Measurements from ENCODE around the gene B4GALNT4.
"Not testable (repeated sequence)": the region's sequence is repeated elsewhere in the genome, so short reads cannot be mapped to it uniquely, and the experiment has no call there.

Gene B4GALNT4

GRCh38 chr11:344836-345578 is 24.3 kb upstream of the B4GALNT4 start:
- no peaks in the 10 kb centered on the region for H3K27me3 ChIP-seq (ENCODE audit: insufficient read depth, low read length, poor library complexity)
- H3K27ac ChIP-seq (ENCODE audit: low read length), result no peak overlapping the region

GRCh38 chr11:346529-346928 is 22.8 kb upstream of the B4GALNT4 start:
- no peaks in the 10 kb centered on the region for H3K27me3 ChIP-seq (ENCODE audit: insufficient read depth, low read length, poor library complexity)
- DNase-seq (no peak), ATAC-seq (ENCODE audit: insufficient read depth, low read depth) (no peak)
- H2AFZ ChIP-seq (ENCODE audit: low read depth, low read length), result no peak overlapping the region
- H3K79me2 ChIP-seq (ENCODE audit: insufficient read depth, low read length), result no peaks in the 10 kb centered on the region
- no peaks in the 10 kb centered on the region for H4K20me1 ChIP-seq (ENCODE audit: insufficient read depth, low read length)
- H3K9me3 ChIP-seq (ENCODE audit: insufficient read depth, low read length, severe bottlenecking), result no peaks in the 10 kb centered on the region
- H3K4me1 ChIP-seq (ENCODE audit: insufficient read depth, low read length), result peaks cover 9% of the 10 kb centered on the region
- TF ChIP-seq, protein P1, sequence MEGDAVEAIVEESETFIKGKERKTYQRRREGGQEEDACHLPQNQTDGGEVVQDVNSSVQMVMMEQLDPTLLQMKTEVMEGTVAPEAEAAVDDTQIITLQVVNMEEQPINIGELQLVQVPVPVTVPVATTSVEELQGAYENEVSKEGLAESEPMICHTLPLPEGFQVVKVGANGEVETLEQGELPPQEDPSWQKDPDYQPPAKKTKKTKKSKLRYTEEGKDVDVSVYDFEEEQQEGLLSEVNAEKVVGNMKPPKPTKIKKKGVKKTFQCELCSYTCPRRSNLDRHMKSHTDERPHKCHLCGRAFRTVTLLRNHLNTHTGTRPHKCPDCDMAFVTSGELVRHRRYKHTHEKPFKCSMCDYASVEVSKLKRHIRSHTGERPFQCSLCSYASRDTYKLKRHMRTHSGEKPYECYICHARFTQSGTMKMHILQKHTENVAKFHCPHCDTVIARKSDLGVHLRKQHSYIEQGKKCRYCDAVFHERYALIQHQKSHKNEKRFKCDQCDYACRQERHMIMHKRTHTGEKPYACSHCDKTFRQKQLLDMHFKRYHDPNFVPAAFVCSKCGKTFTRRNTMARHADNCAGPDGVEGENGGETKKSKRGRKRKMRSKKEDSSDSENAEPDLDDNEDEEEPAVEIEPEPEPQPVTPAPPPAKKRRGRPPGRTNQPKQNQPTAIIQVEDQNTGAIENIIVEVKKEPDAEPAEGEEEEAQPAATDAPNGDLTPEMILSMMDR (IDR thresholded peaks at IDR 0.05; ENCODE audit: borderline replicate concordance, extremely low read depth, low read length, poor library complexity, severe bottlenecking), result no peak
- TF ChIP-seq EZH2 (IDR thresholded peaks at IDR 0.05; ENCODE audit: borderline replicate concordance, low read depth, low read length, severe bottlenecking), result no peak
- no peaks in the 10 kb centered on the region for H3K36me3 ChIP-seq (ENCODE audit: insufficient read depth, low read length)
- no peak overlapping the region for H3K4me2 ChIP-seq (ENCODE audit: insufficient read depth, low read length)
- H3K27ac ChIP-seq (ENCODE audit: low read length), result no peak overlapping the region
- H3K9ac ChIP-seq (ENCODE audit: low read depth, low read length), result no peak overlapping the region
- H3K4me3 ChIP-seq (ENCODE audit: low read depth in 1 of 2, low read length in 2 of 2), result no peak overlapping the region

More at GRCh38 chr11:344836-345578, 24.3 kb upstream of the B4GALNT4 start:
- TF ChIP-seq, protein P1 (IDR thresholded peaks at IDR 0.05; ENCODE audit: borderline replicate concordance, extremely low read depth, low read length, poor library complexity, severe bottlenecking), result no peak
- TF ChIP-seq EZH2 (IDR thresholded peaks at IDR 0.05; ENCODE audit: borderline replicate concordance, low read depth, low read length, severe bottlenecking), result no peak
- H2AFZ ChIP-seq (ENCODE audit: low read depth, low read length), result no peak overlapping the region
- no peaks in the 10 kb centered on the region for H3K9me3 ChIP-seq (ENCODE audit: insufficient read depth, low read length, severe bottlenecking)
- DNase-seq (no peak), ATAC-seq (ENCODE audit: insufficient read depth, low read depth) (no peak)
- no peak overlapping the region for H3K4me3 ChIP-seq (ENCODE audit: low read depth in 1 of 2, low read length in 2 of 2)
- no peak overlapping the region for H3K4me2 ChIP-seq (ENCODE audit: insufficient read depth, low read length)
- no peaks in the 10 kb centered on the region for H4K20me1 ChIP-seq (ENCODE audit: insufficient read depth, low read length)
- no peaks in the 10 kb centered on the region for H3K79me2 ChIP-seq (ENCODE audit: insufficient read depth, low read length)
- no peaks in the 10 kb centered on the region for H3K4me1 ChIP-seq (ENCODE audit: insufficient read depth, low read length)
- H3K36me3 ChIP-seq (ENCODE audit: insufficient read depth, low read length), result no peaks in the 10 kb centered on the region
- H3K9ac ChIP-seq (ENCODE audit: low read depth, low read length), result no peak overlapping the region

- not testable (repeated sequence) for H2AFZ ChIP-seq (ENCODE audit: low read depth, low read length); H4K20me1 ChIP-seq (ENCODE audit: insufficient read depth, low read length); H3K79me2 ChIP-seq (ENCODE audit: insufficient read depth, low read length); DNase-seq; H3K4me3 ChIP-seq (ENCODE audit: low read depth in 1 of 2, low read length in 2 of 2); H3K36me3 ChIP-seq (ENCODE audit: insufficient read depth, low read length); H3K4me1 ChIP-seq (ENCODE audit: insufficient read depth, low read length); ATAC-seq (ENCODE audit: insufficient read depth, low read depth); H3K27me3 ChIP-seq (ENCODE audit: insufficient read depth, low read length, poor library complexity); H3K27ac ChIP-seq (ENCODE audit: low read length); H3K4me2 ChIP-seq (ENCODE audit: insufficient read depth, low read length); H3K9me3 ChIP-seq (ENCODE audit: insufficient read depth, low read length, severe bottlenecking); H3K9ac ChIP-seq (ENCODE audit: low read depth, low read length)
These were observed 19.9 kb upstream of the B4GALNT4 start for GRCh38 chr11:349270-349954.

- DNase-seq; H2AFZ ChIP-seq (ENCODE audit: low read depth, low read length); H3K4me3 ChIP-seq (ENCODE audit: low read depth in 1 of 2, low read length in 2 of 2); H3K4me2 ChIP-seq (ENCODE audit: insufficient read depth, low read length); H3K9me3 ChIP-seq (ENCODE audit: insufficient read depth, low read length, severe bottlenecking); H4K20me1 ChIP-seq (ENCODE audit: insufficient read depth, low read length); H3K79me2 ChIP-seq (ENCODE audit: insufficient read depth, low read length); H3K36me3 ChIP-seq (ENCODE audit: insufficient read depth, low read length); H3K27me3 ChIP-seq (ENCODE audit: insufficient read depth, low read length, poor library complexity); H3K9ac ChIP-seq (ENCODE audit: low read depth, low read length): not testable (repeated sequence)
- Histone ChIP-seq H3K4me1 (ENCODE audit: insufficient read depth, low read length) (peaks cover 14% of the 10 kb centered on the region), H3K27ac (ENCODE audit: low read length) (peak overlapping the region; percentile 35)
- ATAC-seq (ENCODE audit: insufficient read depth, low read depth), result 0 out of 3 replicates have a peak, but pooled peaks have one; percentile 3
These were observed 19.1 kb upstream of the B4GALNT4 start for GRCh38 chr11:350033-350722.

All from DND-41 (cell line).